ENCODE data around the gene SAMD10.
A peak's percentile ranks its signal among the peaks of the same experiment; 100 is the strongest.

SAMD10 gene

DNA sequence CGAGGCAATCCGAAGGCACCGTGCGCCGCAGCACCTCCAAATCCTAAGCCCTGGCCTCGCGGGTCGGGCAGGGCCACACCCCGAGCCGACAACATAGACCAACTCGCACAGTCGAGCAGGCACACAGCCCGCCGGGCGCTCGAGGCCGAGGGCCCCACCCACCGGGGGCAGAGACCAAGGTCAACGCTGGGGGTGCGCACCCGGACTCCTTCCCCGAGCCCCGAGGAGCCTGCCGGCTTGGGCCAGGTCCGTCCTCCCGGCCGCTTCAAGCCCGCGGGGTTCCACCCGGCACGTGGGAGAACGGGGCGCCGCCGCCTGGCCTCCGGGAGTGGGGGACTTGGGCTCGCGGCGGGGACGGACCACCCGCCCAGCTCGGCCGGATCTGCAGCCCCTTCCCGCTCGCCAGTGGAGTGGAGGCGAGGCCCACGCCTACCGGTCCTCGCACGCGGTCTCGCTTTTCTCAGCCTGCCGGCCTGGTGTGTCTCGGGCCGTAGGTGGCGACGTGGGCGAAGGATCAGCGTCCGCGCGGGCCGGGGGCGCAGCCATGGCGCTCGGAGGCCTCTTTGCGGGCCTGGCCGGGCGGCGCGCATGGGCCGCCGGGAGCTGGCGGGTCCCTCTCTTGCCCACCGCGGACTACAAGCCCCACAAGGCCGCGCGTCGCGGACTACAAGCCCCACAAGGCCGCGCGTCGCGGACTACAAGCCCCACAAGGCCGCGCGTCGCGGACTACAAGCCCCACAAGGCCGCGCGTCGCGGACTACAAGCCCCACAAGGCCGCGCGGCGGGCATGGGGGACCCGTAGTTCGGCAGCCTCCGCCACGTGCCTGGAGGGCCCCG lies 23.4 kb downstream of the SAMD10 start, which contains the start of gene UCKL1:
Gene UCKL1 (minus strand): TSS at position 590 of the 837 bp plus-strand sequence. CDS start 44 bp downstream, at position 546.
- DNase-seq (ENCODE audit: low spot score): peak; percentile 95

- peak; percentile 62 for DNase-seq (ENCODE audit: low spot score)
Observed at GRCh38 chr20:63955281-63955826, 24.1 kb downstream of the SAMD10 start.

DNA sequence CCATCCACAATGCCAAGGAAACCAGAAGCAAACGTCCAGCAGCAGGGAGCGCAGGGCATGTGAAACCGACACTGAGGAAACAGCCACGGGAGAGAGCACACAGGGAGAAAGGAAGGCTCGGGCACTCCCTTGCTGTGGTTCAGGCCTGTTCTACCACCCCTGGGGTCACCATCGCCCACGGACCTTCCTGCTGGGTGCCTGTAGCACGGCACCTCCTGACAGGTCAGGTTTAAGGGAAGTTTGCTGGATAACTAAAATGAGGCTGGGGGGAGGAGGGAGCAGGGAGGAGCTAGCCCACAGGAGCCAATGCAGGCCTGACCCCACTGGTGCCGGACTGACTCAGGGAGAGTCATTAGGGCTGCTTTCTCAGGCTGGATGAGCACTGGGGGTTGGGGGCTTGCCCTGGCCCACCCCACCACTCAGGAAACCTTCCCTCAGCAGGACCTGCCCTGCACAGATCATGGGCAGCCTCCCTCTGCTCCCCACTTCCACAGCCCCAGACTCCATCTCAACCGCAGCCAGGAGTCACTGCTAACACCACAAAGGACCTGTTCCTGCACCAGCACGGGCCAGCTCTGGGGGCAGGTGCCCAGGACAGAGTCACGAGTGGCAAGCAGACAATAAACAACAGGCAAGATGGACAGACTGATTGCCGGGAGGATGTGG lies 25.5 kb downstream of the SAMD10 start:
- no peak for DNase-seq (ENCODE audit: low spot score)

DNA sequence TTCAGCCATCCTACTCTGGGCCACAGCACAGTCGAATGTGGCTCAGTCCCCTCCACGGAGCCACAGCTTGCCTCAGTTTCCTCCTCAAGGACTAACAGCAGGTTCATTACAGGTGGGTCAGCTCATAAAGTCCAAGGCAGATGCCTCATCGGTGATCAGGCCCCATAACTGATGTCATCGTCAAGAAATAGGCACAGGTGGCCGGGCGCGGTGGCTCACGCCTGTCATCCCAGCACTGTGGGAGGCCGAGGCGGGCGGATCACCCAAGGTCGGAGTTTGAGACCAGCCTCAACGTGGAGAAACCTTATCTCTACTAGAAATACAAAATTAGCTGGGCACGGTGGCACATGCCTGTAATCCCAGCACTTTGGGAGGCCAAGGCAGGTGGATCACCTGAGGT lies 26.7 kb downstream of the SAMD10 start:
- DNase-seq (ENCODE audit: low spot score): no peak

GRCh38 chr20:63952210-63952535 lies 27.3 kb downstream of the SAMD10 start:
- no peak for DNase-seq (ENCODE audit: low spot score)

DNA sequence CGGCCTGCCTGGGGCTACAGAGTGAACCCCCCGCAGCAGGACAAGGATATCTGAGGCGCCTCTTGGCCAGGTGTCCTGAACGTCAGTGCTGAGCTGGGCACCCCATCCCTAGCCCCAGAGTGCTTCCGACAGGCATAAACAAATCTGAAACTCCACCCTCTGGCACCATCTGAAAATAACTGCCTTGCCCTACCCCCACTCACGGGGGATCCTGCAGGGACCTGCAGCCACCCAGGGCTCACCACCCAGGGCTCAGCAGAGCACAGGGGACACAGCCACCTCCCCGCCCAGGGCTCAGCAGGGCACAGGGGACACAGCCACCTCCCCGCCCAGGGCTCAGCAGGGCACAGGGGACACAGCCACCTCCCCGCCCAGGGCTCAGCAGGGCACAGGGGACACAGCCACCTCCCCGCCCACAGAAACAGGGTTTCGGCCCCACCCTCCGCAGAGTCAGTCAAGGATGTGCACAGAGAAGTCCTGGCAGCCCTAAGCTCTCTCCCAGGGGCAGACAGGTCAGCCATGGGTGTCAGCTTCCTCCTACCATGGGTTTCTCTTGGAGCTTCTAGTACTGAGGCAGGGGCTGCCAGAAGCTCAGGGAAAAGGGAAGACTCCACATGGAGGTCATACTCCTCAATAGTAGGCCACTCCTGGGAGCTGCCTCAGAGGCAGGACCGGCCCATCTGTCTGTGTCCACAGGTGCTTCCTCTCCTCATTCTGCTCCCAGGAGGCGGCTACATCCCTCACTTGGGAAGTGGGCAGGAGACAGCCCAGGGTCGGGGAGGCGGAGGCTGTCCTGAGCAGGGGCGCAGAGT lies 27.8 kb downstream of the SAMD10 start:
- DNase-seq (ENCODE audit: low spot score): no peak

- DNase-seq (ENCODE audit: low spot score): no peak
Observed at GRCh38 chr20:63950701-63951397, 28.6 kb downstream of the SAMD10 start.

- no peak for DNase-seq (ENCODE audit: low spot score)
Observed at GRCh38 chr20:63947638-63948456, 31.6 kb downstream of the SAMD10 start.

- DNase-seq (ENCODE audit: low spot score): no peak
Observed at GRCh38 chr20:63946986-63947637, 32.3 kb downstream of the SAMD10 start.

- no peak for DNase-seq (ENCODE audit: low spot score)
Observed at GRCh38 chr20:63945921-63946920, 33.2 kb downstream of the SAMD10 start.

DNA sequence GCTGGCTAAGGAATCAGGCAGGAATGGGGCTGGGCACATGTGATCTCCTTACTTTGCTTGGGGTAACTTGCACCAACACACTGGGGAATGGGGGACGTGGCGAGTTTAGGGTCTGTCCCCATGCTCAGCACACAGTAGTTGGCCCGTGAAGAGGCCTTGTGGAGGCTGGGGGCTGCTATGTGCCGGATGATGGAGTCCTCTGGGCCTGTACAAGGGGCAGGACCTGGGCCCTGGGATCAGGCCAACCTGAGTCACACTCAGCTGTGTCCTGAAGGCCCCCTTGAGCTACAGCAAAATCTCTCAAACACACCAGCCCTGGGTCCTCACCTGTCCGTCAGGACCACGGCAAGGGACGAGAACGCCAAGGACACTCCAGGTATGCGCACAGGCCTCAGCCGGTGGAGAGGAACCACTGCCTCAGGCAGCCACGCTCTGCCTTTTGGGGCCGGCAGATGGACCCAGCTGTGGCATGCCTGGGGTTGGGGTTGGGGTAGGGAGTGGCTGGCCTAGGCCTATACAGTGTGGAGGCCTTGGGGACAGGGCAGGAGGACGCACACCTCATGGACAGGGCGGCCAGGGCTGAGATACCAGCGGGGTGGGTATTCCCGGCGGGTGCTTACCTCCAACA lies 34.3 kb downstream of the SAMD10 start:
- DNase-seq (ENCODE audit: low spot score): no peak

DNA sequence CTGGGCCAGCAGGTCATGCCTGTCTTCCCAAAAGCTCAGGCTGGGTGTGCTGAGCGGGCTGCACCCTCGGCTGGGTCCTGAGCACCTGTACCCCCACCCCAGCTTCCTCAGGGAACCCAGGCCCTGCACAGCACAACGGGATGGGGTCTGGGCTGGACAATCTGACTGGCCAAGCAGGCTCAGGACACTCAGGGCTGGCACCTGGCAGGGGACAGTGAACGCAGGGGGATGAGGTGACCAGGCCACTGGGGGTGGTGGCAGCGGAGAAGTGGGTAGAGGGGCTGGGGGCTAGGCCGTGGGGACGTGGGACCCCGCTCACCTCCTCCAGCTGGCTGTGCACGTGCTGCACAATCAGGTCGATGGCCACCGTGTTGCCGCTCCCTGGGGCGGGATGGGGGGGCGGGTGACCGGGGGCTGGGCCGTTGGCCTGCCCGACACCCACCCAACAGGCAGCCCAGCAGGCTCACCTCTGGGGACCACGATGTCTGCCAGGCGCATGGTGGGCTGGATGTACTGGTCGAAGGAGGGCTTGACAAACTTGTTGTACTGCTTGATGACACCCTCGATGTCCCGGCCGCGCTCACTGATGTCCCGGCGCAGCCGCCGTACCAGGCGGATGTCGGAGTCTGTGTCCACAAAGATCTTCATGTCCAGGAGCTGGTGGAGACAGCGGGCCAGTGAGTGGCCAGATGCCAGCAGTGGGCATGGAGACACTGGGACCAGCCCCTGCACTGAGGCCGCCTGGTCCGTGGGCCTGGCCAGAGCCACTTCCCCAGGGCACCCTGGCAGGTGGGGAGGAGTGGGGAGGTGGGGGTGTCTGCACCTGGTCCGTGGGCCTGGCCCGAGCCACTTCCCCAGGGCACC lies 35.1 kb downstream of the SAMD10 start:
- DNase-seq (ENCODE audit: low spot score): no peak

GRCh38 chr20:63943808-63944077 lies 35.7 kb downstream of the SAMD10 start:
- no peak for DNase-seq (ENCODE audit: low spot score)

DNA sequence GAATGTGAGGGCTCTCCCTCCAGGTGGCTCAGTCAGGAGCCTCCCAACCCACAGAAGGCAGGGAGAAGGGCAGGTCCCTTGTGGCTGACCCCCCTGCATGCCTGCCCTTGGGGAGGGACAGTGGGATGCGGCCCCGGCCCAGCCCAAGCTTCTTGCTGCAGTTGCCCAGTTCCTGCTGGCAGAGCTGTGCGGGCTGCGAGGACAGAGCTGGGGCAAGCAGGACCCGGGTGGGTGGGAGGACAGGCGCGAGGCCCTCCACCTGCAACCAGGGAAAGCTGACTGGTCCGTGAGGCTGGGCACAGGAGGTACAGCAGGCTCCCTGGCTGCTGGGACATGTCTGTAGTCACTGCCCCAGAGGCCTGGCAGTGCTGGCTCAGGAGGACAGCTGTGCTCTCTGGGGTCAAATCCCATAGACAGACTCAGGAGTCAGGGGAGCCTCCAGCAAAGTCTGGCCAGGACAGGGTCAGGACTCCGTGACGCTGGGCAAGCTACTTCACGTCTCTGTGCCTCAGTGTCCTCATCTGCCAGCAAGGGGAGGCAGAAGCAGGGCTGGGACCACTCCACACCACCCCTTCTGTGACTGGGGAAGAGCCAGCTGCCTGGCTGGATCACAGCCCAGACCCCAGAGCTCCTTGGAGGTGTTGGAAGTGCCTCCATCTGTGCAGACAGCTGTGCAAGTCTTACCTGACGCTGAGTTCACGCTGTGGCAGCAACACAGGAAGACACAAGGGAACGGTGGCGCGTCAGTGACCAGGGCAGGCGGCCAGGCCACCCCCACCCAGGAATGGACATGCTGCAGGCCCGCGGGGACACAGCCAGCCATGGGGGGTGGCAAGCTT lies 36.3 kb downstream of the SAMD10 start:
- DNase-seq (ENCODE audit: low spot score): no peak

DNA sequence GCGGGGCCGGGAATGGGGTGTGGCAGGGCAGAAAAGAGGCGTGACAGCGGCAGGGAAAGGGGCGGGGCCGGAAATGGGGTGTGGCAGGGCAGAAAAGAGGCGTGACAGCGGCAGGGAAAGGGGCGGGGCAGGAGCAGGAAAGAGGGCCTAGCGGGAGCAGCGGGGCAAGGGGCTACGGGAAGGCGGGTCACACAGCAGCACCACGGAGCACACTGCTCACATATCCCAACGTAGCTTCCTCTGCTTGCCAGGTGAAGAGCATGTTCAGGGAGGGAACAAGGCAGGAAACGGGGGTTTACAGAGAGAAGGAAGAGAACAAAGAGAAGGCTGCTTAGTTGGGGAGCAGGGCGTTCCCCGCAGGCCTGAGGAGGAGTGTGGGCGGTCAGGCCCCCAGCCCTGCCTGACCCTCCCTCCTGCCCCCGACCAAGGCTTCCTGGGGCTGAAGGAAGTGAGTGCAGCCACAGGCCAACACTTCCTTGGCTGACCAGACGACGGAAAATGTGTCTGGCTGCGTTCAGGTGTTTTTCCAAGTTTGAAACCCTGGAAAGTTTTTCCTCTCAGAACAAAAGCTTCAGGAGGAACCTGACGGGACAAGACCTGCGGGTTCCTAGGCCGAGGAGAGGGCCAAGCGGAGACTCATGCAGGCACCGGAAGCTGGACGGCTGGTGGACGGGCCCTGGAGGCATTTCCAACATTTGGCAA lies 37.0 kb downstream of the SAMD10 start:
- DNase-seq (ENCODE audit: low spot score): peak; percentile 91

Data from iPS-NIHi11 (cell line).